Prostate gland (tissue), 2 donors: Measurements from ENCODE around the gene CTNNA2. TPM values are rescaled to one million over a fixed set of nuclear protein-coding genes. Genes with fewer than 3 reads are reported as not detected.

ENCODE experiments used
- DNase-seq: peaks from one replicate; pipeline ENCODE4 v3.0.0-alpha.2; 2019; ENCODE audit warnings: low spot score
- H3K27ac ChIP-seq, 2 donors: fragments of 200-600 bp; sonication (generic); 2 replicates each; pipeline ENCODE4 v1.5.1; 2017 to 2019
- H3K27me3 ChIP-seq: fragments of 200-600 bp; sonication (generic); replicated peaks from 2 replicates; pipeline ENCODE4 v1.5.1; 2019; ENCODE audit not compliant: insufficient read depth
- H3K36me3 ChIP-seq, 2 donors: fragments of 200-600 bp; sonication (generic); 1 replicate in 1 of 2; 2 replicates in 1 of 2; pipeline versions ENCODE4 v1.5.1 to v1.8.1; 2017 to 2019
- H3K4me1 ChIP-seq: fragments of 200-600 bp; sonication (generic); replicated peaks from 2 replicates; pipeline ENCODE4 v1.5.1; 2019
- H3K4me3 ChIP-seq, 2 donors: fragments of 200-600 bp; sonication (generic); 2 replicates each; pipeline ENCODE4 v1.5.1; 2017 to 2019
- H3K9me3 ChIP-seq: fragments of 200-600 bp; sonication (generic); 2 replicates; pipeline ENCODE4 v1.5.1; 2017
- POLR2A ChIP-seq: fragments of 450-650 bp; IDR thresholded peaks from one replicate; pipeline ENCODE4 v1.6.1; 2016; ENCODE audit warnings: antibody characterized with exemption, mild to moderate bottlenecking
- POLR2AphosphoS5 ChIP-seq: sonication (generic); formaldehyde crosslinking; IDR thresholded peaks from one replicate; pipeline ENCODE4 v1.6.1; 2017; ENCODE audit warnings: antibody characterized with exemption
- WGBS: methylation state at CpG from one replicate; pipeline ENCODE4 v1.1.5; 2018; 5-methylcytosine and 5-hydroxymethylcytosine counted together
- intact Hi-C: fragments of 100-400 bp; cut with DNase I; formaldehyde crosslinking; loops from one replicate; pipeline ENCODE4 v1.14.2; 2022
- total RNA-seq, 2 donors: library from RNA; depleted of rRNA; stranded (reverse); fragments of >200 nt; gene quantifications; one replicate each; pipeline ENCODE4 v1.1.0, GENCODE V29; 2016
- TF ChIP-seq, protein P1 (sequence below), 4 experiments: fragments of 200-600 bp in 2 of 4; fragments of 450-650 bp in 2 of 4; sonication (generic) in 2 of 4; IDR thresholded peaks; 1 replicate in 3 of 4; 2 replicates in 1 of 4; pipeline ENCODE4 v1.5.1; 2016 to 2019; ENCODE audit warnings: antibody characterized with exemption in 4 of 4, mild to moderate bottlenecking in 2 of 4, moderate library complexity in 2 of 4

Gene CTNNA2
- total RNA-seq, 2 donors from 2014 or later = 24.3 TPM; not detected in 1

DNA sequence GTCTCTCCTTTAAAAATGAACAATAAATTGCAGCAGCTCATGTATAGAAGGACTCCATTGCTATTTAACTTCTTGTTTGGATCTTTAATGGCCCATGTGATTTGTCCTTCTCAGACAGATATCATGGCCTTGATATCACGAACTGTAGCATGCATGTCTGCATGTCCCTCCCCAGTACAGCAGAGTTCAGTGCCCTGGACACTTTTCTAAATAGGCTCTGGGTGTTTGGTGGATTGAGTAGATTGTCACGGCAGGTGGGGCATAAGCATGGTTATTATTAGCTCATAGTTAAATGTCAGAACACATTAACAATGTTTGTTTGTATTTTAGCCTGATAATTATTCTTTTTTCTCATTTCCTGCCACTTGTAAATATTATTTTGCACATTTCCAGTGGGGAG, 673.4 kb downstream of the CTNNA2 start:
- Histone ChIP-seq H3K9me3 (no peaks in the 10 kb centered on the region), H3K27me3 (no peaks in the 10 kb centered on the region), H3K36me3 (no peaks in the 10 kb centered on the region), H3K4me3 (no peak overlapping the region), H3K27ac (no peak overlapping the region), H3K4me1 (no peaks in the 10 kb centered on the region)
- intact Hi-C loops = no loop called here
- TF ChIP-seq, protein P1, sequence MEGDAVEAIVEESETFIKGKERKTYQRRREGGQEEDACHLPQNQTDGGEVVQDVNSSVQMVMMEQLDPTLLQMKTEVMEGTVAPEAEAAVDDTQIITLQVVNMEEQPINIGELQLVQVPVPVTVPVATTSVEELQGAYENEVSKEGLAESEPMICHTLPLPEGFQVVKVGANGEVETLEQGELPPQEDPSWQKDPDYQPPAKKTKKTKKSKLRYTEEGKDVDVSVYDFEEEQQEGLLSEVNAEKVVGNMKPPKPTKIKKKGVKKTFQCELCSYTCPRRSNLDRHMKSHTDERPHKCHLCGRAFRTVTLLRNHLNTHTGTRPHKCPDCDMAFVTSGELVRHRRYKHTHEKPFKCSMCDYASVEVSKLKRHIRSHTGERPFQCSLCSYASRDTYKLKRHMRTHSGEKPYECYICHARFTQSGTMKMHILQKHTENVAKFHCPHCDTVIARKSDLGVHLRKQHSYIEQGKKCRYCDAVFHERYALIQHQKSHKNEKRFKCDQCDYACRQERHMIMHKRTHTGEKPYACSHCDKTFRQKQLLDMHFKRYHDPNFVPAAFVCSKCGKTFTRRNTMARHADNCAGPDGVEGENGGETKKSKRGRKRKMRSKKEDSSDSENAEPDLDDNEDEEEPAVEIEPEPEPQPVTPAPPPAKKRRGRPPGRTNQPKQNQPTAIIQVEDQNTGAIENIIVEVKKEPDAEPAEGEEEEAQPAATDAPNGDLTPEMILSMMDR (IDR thresholded peaks at IDR 0.05) = no peak
- TF ChIP-seq POLR2A (no peak), POLR2AphosphoS5 (no peak)
- no peak for DNase-seq
- 84% methylated on average over 2 of the region's 2 CpGs for WGBS

DNA sequence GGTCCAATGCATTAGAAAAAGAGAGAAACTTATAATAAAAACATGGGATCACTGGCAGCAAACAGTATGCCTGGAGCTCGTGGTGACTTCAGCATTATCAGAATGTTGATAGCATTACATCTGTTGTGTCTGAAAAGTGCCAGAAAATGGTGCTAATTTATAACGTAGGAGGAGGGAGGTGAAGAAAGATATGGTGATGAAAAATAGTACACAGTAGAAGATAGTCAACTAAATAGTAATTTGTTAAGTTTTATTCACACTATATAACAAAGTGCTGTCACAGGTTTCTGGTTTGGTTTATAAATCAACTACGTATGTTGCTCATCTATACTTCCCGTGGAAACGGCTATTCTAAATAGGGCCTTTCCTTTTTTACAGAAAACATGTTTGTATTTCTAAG, 674.3 kb downstream of the CTNNA2 start:
- H3K27me3 ChIP-seq = no peaks in the 10 kb centered on the region
- intact Hi-C loops = no loop called here
- no peak overlapping the region for H3K27ac ChIP-seq
- 70% methylated on average over 5 of the region's 5 CpGs for WGBS
- no peaks in the 10 kb centered on the region for H3K9me3 ChIP-seq
- H3K4me1 ChIP-seq = no peaks in the 10 kb centered on the region
- H3K4me3 ChIP-seq = no peak overlapping the region
- H3K36me3 ChIP-seq = no peaks in the 10 kb centered on the region
- no peak for TF ChIP-seq POLR2A
- no peak for TF ChIP-seq POLR2AphosphoS5
- TF ChIP-seq, protein P1 (IDR thresholded peaks at IDR 0.05) = no peak
- no peak for DNase-seq

DNA sequence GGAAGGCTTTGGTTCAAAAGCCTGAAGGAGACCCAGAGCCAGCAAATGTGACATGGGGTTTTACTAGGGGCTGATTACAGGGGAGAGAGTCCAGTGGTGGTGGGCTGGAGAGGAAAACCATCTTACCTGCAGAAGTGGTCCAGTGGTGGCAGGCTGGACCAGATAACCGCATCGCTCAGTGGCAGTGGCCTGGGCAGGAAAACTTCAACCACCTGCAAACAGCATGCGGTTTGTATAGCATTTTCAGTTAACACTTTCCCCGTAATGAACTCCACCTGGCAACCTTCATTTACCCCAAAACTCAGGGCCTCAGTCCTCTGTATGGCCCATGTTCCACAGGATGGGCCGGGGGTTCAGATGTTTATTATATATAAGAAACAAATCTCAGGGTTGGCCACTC, 677.3 kb downstream of the CTNNA2 start:
- WGBS = 75% methylated on average over 5 of the region's 5 CpGs
- intact Hi-C loops = no loop called here
- DNase-seq = no peak
- no peaks in the 10 kb centered on the region for H3K27me3 ChIP-seq
- TF ChIP-seq POLR2A (no peak), POLR2AphosphoS5 (no peak)
- TF ChIP-seq, protein P1 (IDR thresholded peaks at IDR 0.05) = no peak
- H3K4me3 ChIP-seq = no peak overlapping the region
- no peaks in the 10 kb centered on the region for H3K4me1 ChIP-seq
- no peak overlapping the region for H3K27ac ChIP-seq
- H3K36me3 ChIP-seq = no peaks in the 10 kb centered on the region
- H3K9me3 ChIP-seq = no peaks in the 10 kb centered on the region

DNA sequence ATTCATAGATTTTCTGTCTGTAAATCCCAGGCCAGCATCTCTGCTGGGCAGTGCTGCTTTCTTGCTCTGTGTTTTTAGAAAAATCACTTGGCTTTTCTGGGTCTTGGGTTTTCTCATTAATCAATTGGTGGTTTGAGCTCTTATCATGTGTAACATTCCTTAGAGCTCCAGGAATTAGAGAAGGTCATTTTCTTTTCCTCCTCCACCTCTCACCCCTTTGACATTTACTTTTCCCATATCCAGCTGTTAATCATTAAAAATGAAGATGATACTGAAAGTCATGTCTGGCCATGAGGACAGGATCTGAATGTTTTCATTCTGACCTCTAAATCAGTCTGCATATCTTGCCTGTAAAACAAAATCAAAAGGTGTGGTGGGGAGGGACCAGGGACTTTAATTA, 680.7 kb downstream of the CTNNA2 start:
- TF ChIP-seq POLR2AphosphoS5 = no peak
- TF ChIP-seq, protein P1 (IDR thresholded peaks at IDR 0.05) = no peak
- TF ChIP-seq POLR2A = no peak
- no peaks in the 10 kb centered on the region for H3K4me1 ChIP-seq
- intact Hi-C loops = no loop called here
- no peaks in the 10 kb centered on the region for H3K9me3 ChIP-seq
- H3K4me3 ChIP-seq = no peak overlapping the region
- no peak overlapping the region for H3K27ac ChIP-seq
- no peak for DNase-seq
- H3K36me3 ChIP-seq = no peaks in the 10 kb centered on the region
- H3K27me3 ChIP-seq = no peaks in the 10 kb centered on the region

DNA sequence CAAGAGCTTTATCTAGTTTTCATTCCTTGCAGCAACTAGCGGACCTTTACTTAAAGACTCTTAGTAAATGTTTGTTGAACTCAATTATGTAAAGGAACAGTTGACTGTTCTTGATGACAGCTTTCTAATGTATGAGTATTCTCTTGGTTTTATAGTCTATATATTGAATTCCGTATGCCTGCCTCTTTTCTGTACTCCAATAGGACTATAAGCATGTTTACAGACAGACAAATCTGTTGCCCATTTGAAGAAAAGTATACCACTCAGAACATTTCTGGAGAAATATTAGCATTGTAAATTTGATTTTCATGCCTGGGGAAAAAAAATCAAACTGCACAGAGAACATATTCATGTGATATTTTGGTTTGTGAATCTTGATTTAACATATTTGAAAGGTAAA, 682.2 kb downstream of the CTNNA2 start:
- Histone ChIP-seq H3K4me3 (no peak overlapping the region), H3K4me1 (no peaks in the 10 kb centered on the region), H3K9me3 (no peaks in the 10 kb centered on the region), H3K36me3 (no peaks in the 10 kb centered on the region), H3K27ac (no peak overlapping the region), H3K27me3 (no peaks in the 10 kb centered on the region)
- intact Hi-C loops = no loop called here
- TF ChIP-seq POLR2AphosphoS5 (no peak), POLR2A (no peak)
- TF ChIP-seq, protein P1 (IDR thresholded peaks at IDR 0.05) = no peak
- DNase-seq = no peak
- WGBS = 33% methylated on average over 2 of the region's 2 CpGs
